Thymus (tissue), 11 donors: Measurements from ENCODE around the gene SRP72. TPM values are rescaled to one million over a fixed set of nuclear protein-coding genes. Genes with fewer than 3 reads are reported as not detected.
A peak's percentile ranks its signal among the peaks of the same experiment; 100 is the strongest.
"Not testable (repeated sequence)": the region's sequence is repeated elsewhere in the genome, so short reads cannot be mapped to it uniquely, and the experiment has no call there.

ENCODE experiments used
- DNase-seq, 9 donors: peaks; one replicate each; pipeline ENCODE4 v3.0.0-alpha.2; 2013; ENCODE audit warnings: low spot score in 9 of 9, low read depth in 6 of 9, missing footprints in 1 of 9
- H3K27ac ChIP-seq, 2 donors: one replicate each; pipeline ENCODE4 v1.5.1; 2013; ENCODE audit warnings: control low read depth in 1 of 2, low read depth in 1 of 2, low read length in 1 of 2, mild to moderate bottlenecking in 1 of 2, moderate library complexity in 1 of 2
- H3K27me3 ChIP-seq, 2 donors: one replicate each; pipeline ENCODE4 v1.5.1; 2013; ENCODE audit warnings: low read length in 1 of 2; ENCODE audit not compliant: control insufficient read depth in 2 of 2, insufficient read depth in 1 of 2
- H3K36me3 ChIP-seq, 2 donors: one replicate each; pipeline ENCODE4 v1.5.1; 2013; ENCODE audit warnings: low read length in 1 of 2, mild to moderate bottlenecking in 1 of 2, moderate library complexity in 1 of 2; ENCODE audit not compliant: control insufficient read depth in 2 of 2, insufficient read depth in 2 of 2
- H3K4me1 ChIP-seq, 2 donors: one replicate each; pipeline ENCODE4 v1.5.1; 2013; ENCODE audit warnings: low read length in 2 of 2; ENCODE audit not compliant: control insufficient read depth in 2 of 2, insufficient read depth in 2 of 2
- H3K4me3 ChIP-seq, 2 donors: one replicate each; pipeline ENCODE4 v1.5.1; 2013; ENCODE audit warnings: low read length in 2 of 2, control low read depth in 1 of 2, mild to moderate bottlenecking in 1 of 2
- H3K9me3 ChIP-seq, 2 donors: one replicate each; pipeline ENCODE4 v1.5.1; 2013; ENCODE audit warnings: low read length in 1 of 2, mild to moderate bottlenecking in 1 of 2; ENCODE audit not compliant: control insufficient read depth in 2 of 2, insufficient read depth in 1 of 2
- WGBS: extraction: QIAGEN DNeasy Blood & Tissue Kit; methylation state at CpG from one replicate; pipeline ENCODE4 v1.1.7; 2013; 5-methylcytosine and 5-hydroxymethylcytosine counted together
- polyA plus RNA-seq: library from polyadenylated mRNA; stranded (reverse); fragments of 200-250 nt; gene quantifications from one replicate; pipeline ENCODE4 v1.2.3, GENCODE V29; 2013
- total RNA-seq: library from RNA; stranded (reverse); fragments of 120-200 nt; gene quantifications from one replicate; pipeline ENCODE4 v1.2.4, GENCODE V29; 2013
- donor health status: healthy.

SRP72 gene
- total and polyA plus RNA-seq, 2 donors = 47.8 to 73.2 TPM

- H3K27ac ChIP-seq = peak overlapping the region; percentile 93 to 100
- under 1% methylated on average over 15 of the region's 15 CpGs for WGBS
- no peaks in the 10 kb centered on the region for H3K36me3 ChIP-seq
- peak in 2 of 9 donors; percentile 10 to 12 for DNase-seq
- peak overlapping the region; percentile 63 to 71 for H3K4me3 ChIP-seq
- peaks cover 0 to 14% of the 10 kb centered on the region in 2 donors for H3K4me1 ChIP-seq
- H3K9me3 ChIP-seq = no peaks in the 10 kb centered on the region
- no peaks in the 10 kb centered on the region for H3K27me3 ChIP-seq
These were observed 32.7 kb upstream of the SRP72 start for GRCh38 chr4:56434599-56435139.

- no peaks in the 10 kb centered on the region for H3K27me3 ChIP-seq
- peak within 1 kb of the TSS; percentile 63 to 71 for H3K4me3 ChIP-seq
- peak within 1 kb of the TSS; percentile 93 to 100 for H3K27ac ChIP-seq
- peaks cover 0 to 15% of the 10 kb centered on the region in 2 donors for H3K4me1 ChIP-seq
- under 1% methylated on average over 61 of the region's 61 CpGs for WGBS
- no peaks in the 10 kb centered on the region for H3K36me3 ChIP-seq
- H3K9me3 ChIP-seq = no peaks in the 10 kb centered on the region
- DNase-seq = peak; percentile 95 to 99 (median 97)
These were observed 32.1 kb upstream of the SRP72 start, which contains the start of gene PPAT for GRCh38 chr4:56435140-56435926. Gene PPAT, minus strand, starts transcription at chr4:56435615. Its CDS starts 138 bp downstream, at chr4:56435477.

- peaks cover 0 to 13% of the 10 kb centered on the region in 2 donors for H3K36me3 ChIP-seq
- peaks cover 0 to 14% of the 10 kb centered on the region in 2 donors for H3K4me1 ChIP-seq
- H3K27me3 ChIP-seq = no peaks in the 10 kb centered on the region
- H3K4me3 ChIP-seq = no peak overlapping the region
- H3K9me3 ChIP-seq = no peaks in the 10 kb centered on the region
- 93% methylated on average over 2 of the region's 2 CpGs for WGBS
- no peak for DNase-seq
- no peak overlapping the region for H3K27ac ChIP-seq
These were observed 28.7 kb upstream of the SRP72 start for GRCh38 chr4:56438766-56439165.

- no peak for DNase-seq
- no peak overlapping the region for H3K4me3 ChIP-seq
- no peaks in the 10 kb centered on the region for H3K9me3 ChIP-seq
- peaks cover 0 to 10% of the 10 kb centered on the region in 2 donors for H3K4me1 ChIP-seq
- H3K36me3 ChIP-seq = peaks cover 0 to 23% of the 10 kb centered on the region in 2 donors
- H3K27me3 ChIP-seq = no peaks in the 10 kb centered on the region
- H3K27ac ChIP-seq = no peak overlapping the region
- 97% methylated on average over 1 of the region's 1 CpG for WGBS
These were observed 26.4 kb upstream of the SRP72 start for GRCh38 chr4:56440983-56441382.

- WGBS = 94% methylated on average over 2 of the region's 2 CpGs
- H3K36me3 ChIP-seq = peaks cover 0 to 41% of the 10 kb centered on the region in 2 donors
- H3K4me1 ChIP-seq = peaks cover 0 to 3% of the 10 kb centered on the region in 2 donors
- no peak for DNase-seq
- no peaks in the 10 kb centered on the region for H3K27me3 ChIP-seq
- no peaks in the 10 kb centered on the region for H3K9me3 ChIP-seq
- H3K4me3 ChIP-seq = no peak overlapping the region
- no peak overlapping the region for H3K27ac ChIP-seq
These were observed 22.7 kb upstream of the SRP72 start for GRCh38 chr4:56444719-56445118.

GRCh38 chr4:56445699-56446098 is 21.7 kb upstream of the SRP72 start:
- WGBS = 98% methylated on average over 1 of the region's 1 CpG
- peaks cover 0 to 45% of the 10 kb centered on the region in 2 donors for H3K36me3 ChIP-seq
- no peaks in the 10 kb centered on the region for H3K9me3 ChIP-seq
- H3K27ac ChIP-seq = no peak overlapping the region
- H3K4me3 ChIP-seq = no peak overlapping the region
- DNase-seq = no peak
- H3K27me3 ChIP-seq = no peaks in the 10 kb centered on the region
- peaks cover 0 to 3% of the 10 kb centered on the region in 2 donors for H3K4me1 ChIP-seq

- Histone ChIP-seq H3K27ac (no peak overlapping the region), H3K27me3 (no peaks in the 10 kb centered on the region), H3K9me3 (no peaks in the 10 kb centered on the region), H3K36me3 (peaks cover 3 to 53% of the 10 kb centered on the region in 2 donors), H3K4me3 (no peak overlapping the region), H3K4me1 (no peaks in the 10 kb centered on the region)
- DNase-seq = no peak
These were observed 19.1 kb upstream of the SRP72 start for GRCh38 chr4:56448301-56448700.

GRCh38 chr4:56449475-56449874 is 17.9 kb upstream of the SRP72 start:
- not testable (repeated sequence) for H3K27ac ChIP-seq, H3K4me1 ChIP-seq, H3K27me3 ChIP-seq, DNase-seq, H3K4me3 ChIP-seq, H3K9me3 ChIP-seq
- H3K36me3 ChIP-seq = peaks cover 3 to 60% of the 10 kb centered on the region in 2 donors
- WGBS = 98% methylated on average over 4 of the region's 4 CpGs

GRCh38 chr4:56450342-56450741 is 17.1 kb upstream of the SRP72 start:
- Histone ChIP-seq H3K27ac (no peak overlapping the region), H3K4me3 (no peak overlapping the region), H3K36me3 (peaks cover 3 to 58% of the 10 kb centered on the region in 2 donors), H3K27me3 (no peaks in the 10 kb centered on the region), H3K9me3 (no peaks in the 10 kb centered on the region), H3K4me1 (no peaks in the 10 kb centered on the region)
- WGBS = 95% methylated on average over 1 of the region's 1 CpG
- DNase-seq = no peak
